Gastrocnemius medialis (tissue), 4 donors: ENCODE measurements around the gene LRSAM1.

Experiments used
- CTCF ChIP-seq, 5 experiments: fragments of 450-650 bp in 3 of 5; fragments of 200-600 bp in 2 of 5; sonication (generic) in 2 of 5; IDR thresholded peaks in 4 of 5; conservative IDR thresholded peaks in 1 of 5; 1 replicate in 4 of 5; 2 replicates in 1 of 5; pipeline ENCODE4 v1.5.1; 2016 to 2019; ENCODE audit warnings: antibody characterized with exemption in 5 of 5, mild to moderate bottlenecking in 3 of 5, moderate library complexity in 3 of 5
- POLR2A ChIP-seq, 2 donors: fragments of 450-650 bp; IDR thresholded peaks; one replicate each; pipeline ENCODE4 v1.6.1; 2017; ENCODE audit warnings: antibody characterized with exemption in 2 of 2, mild to moderate bottlenecking in 2 of 2, moderate library complexity in 2 of 2

- no peak for TF ChIP-seq POLR2A (IDR thresholded peaks at IDR 0.05)
- no peak for TF ChIP-seq CTCF (IDR thresholded peaks at IDR 0.05 in 4 of 5, conservative IDR thresholded peaks at IDR 0.05 in 1 of 5)
Measured at GRCh38 chr9:127424676-127424999, 26.7 kb upstream of the LRSAM1 start.
